OCI-LY3 (cell line): ENCODE measurements around the gene APOL3.

Experiments used
- CTCF ChIP-seq: fragments of 200-600, 300-600 bp; sonication (generic); IDR thresholded peaks from 2 replicates; pipeline ENCODE4 v1.5.1; 2014; ENCODE audit warnings: antibody characterized with exemption, low read length, low read depth
- EZH2phosphoT487 ChIP-seq: fragments of 200-600 bp; shearing (Covaris generic); IDR thresholded peaks from 2 replicates; pipeline ENCODE4 v1.6.1; 2018; ENCODE audit warnings: antibody characterized with exemption, mixed run types, low read depth

DNA sequence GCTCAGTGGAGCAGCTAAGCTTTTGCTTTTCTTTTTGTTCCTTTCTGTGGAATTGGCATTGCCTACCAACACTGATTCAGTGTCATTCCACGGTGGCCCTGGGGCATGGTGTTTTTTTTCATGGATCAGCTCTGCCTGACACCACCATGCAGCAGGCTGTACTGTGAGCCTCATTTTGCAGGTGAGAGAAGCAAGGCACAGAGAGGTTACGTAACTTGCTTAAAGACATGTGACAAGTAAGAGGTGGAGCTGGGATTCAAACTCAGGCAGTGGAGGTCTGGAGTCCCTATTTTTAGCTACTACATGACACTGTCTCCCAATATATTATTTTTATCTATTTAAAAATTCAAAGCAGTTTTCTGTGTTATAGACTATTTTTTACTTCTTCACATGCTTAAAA lies 44.4 kb downstream of the APOL3 start:
- no peak for TF ChIP-seq CTCF
- TF ChIP-seq EZH2phosphoT487: no peak
